GM23248 (cell line): ENCODE data around the gene NR2C2. TPM values are rescaled to one million over a fixed set of nuclear protein-coding genes. Genes with fewer than 3 reads are reported as not detected.

Experiments used
- DNase-seq: peaks from one replicate; pipeline ENCODE4 v3.0.0-alpha.2; 2015
- H2AFZ ChIP-seq: fragments of 200-600 bp; sonication (generic); 2 replicates; pipeline ENCODE4 v1.6.1; 2016; ENCODE audit warnings: antibody characterized with exemption
- H3F3A ChIP-seq: fragments of 200-600 bp; sonication (generic); 2 replicates; pipeline ENCODE4 v1.6.1; 2016; ENCODE audit warnings: mild to moderate bottlenecking, antibody characterized with exemption, mixed run types; ENCODE audit not compliant: insufficient read depth
- H3K27ac ChIP-seq: fragments of 200-600 bp; sonication (generic); 2 replicates; pipeline ENCODE4 v1.5.1; 2016; ENCODE audit warnings: mild to moderate bottlenecking
- H3K27me3 ChIP-seq: fragments of 200-600 bp; sonication (generic); replicated peaks from 2 replicates; pipeline ENCODE4 v1.6.1; 2016; ENCODE audit warnings: mild to moderate bottlenecking; ENCODE audit not compliant: insufficient read depth
- H3K36me3 ChIP-seq: fragments of 200-600 bp; sonication (generic); 2 replicates; pipeline ENCODE4 v1.6.1; 2016; ENCODE audit warnings: low read depth, mild to moderate bottlenecking
- H3K4me1 ChIP-seq: fragments of 200-600 bp; sonication (generic); 2 replicates; pipeline ENCODE4 v1.6.1; 2016; ENCODE audit warnings: mild to moderate bottlenecking; ENCODE audit not compliant: insufficient read depth
- H3K4me2 ChIP-seq: fragments of 200-600 bp; sonication (generic); one replicate; pipeline ENCODE4 v1.6.1; 2016; ENCODE audit warnings: mild to moderate bottlenecking; ENCODE audit not compliant: unreplicated experiment
- H3K4me3 ChIP-seq: fragments of 200-600 bp; sonication (generic); 2 replicates; pipeline ENCODE4 v1.5.1; 2016; ENCODE audit warnings: mild to moderate bottlenecking
- H3K79me2 ChIP-seq: fragments of 200-600 bp; sonication (generic); 2 replicates; pipeline ENCODE4 v1.6.1; 2016; ENCODE audit warnings: mild to moderate bottlenecking; ENCODE audit not compliant: insufficient read depth
- H3K9ac ChIP-seq: fragments of 200-600 bp; sonication (generic); 2 replicates; pipeline ENCODE4 v1.6.1; 2016; ENCODE audit warnings: mild to moderate bottlenecking
- H3K9me2 ChIP-seq: fragments of 200-600 bp; sonication (generic); 2 replicates; pipeline ENCODE4 v1.6.1; 2016; ENCODE audit warnings: mixed run types, mild to moderate bottlenecking, moderate library complexity; ENCODE audit not compliant: insufficient read depth
- H3K9me3 ChIP-seq: fragments of 200-600 bp; sonication (generic); one replicate; pipeline ENCODE4 v1.6.1; 2017; ENCODE audit warnings: low read depth
- H4K20me1 ChIP-seq: fragments of 200-600 bp; sonication (generic); 2 replicates; pipeline ENCODE4 v1.6.0; 2016; ENCODE audit not compliant: insufficient read depth
- EZH2 ChIP-seq: fragments of 200-600 bp; sonication (generic); IDR thresholded peaks from 2 replicates; pipeline ENCODE4 v1.6.1; 2018; ENCODE audit warnings: antibody characterized with exemption, mild to moderate bottlenecking; ENCODE audit not compliant: insufficient read depth, poor library complexity, severe bottlenecking
- EZH2phosphoT487 ChIP-seq: fragments of 200-600 bp; sonication (generic); IDR thresholded peaks from 2 replicates; pipeline ENCODE4 v1.6.1; 2018; ENCODE audit warnings: antibody characterized with exemption, moderate library complexity, mild to moderate bottlenecking, low read depth; ENCODE audit not compliant: insufficient read depth
- WGBS, 2 experiments: methylation state at CpG; one replicate each; pipeline ENCODE4 v1.1.6; 2015 to 2017; ENCODE audit warnings: low lambda C conversion rate in 2 of 2, low coverage in 1 of 2; ENCODE audit errors: missing lambda C conversion rate in 2 of 2; 5-methylcytosine and 5-hydroxymethylcytosine counted together
- in situ Hi-C: fragments of 300-500 bp; cut with MboI; formaldehyde crosslinking; loops from 2 replicates; pipeline ENCODE4 v1.15.0; 2020
- polyA plus RNA-seq: library from polyadenylated mRNA; unstranded; fragments of >200 nt; fragmentation: Nextera tagmentation; extraction: Ambion mirVana; gene quantifications from 2 replicates; pipeline ENCODE4 v1.2.1, GENCODE V29; 2016
- total RNA-seq: library from RNA; depleted of rRNA; stranded (reverse); fragments of >200 nt; shearing (Covaris generic); gene quantifications from 2 replicates; pipeline ENCODE4 v1.2.3, GENCODE V29; 2014

The NR2C2 gene
- total and polyA plus RNA-seq, 2 experiments from 2014 or later: 9.6 to 27.5 TPM

DNA sequence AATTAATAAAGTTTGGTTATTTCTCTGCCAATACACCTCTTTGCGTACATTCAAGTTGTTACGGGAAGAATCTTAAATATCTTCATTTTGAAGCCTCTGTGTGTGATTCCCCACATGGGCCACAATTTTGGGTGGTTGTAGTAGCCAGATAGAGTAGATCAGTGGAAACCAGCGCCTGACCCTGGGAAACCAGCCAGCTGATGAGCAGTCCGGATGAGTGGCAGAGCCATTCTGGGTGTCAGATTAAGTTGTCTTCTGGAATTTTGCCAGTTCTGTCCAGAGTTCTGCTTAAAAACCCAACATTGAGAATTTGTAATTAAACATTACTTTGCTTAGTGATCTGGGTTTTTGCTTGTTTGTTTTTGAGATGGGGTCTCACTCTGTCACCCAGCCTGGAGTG, 68.1 kb downstream of the NR2C2 start:
- Histone ChIP-seq H3K79me2 (peaks cover 3% of the 10 kb centered on the region; the same call in 1 of the 2 replicates), H3K27me3 (no peaks in the 10 kb centered on the region), H3K4me3 (no peak overlapping the region), H3K4me1 (no peaks in the 10 kb centered on the region), H3F3A (no peaks in the 10 kb centered on the region), H3K4me2 (no peak overlapping the region), H3K36me3 (peaks cover 39% of the 10 kb centered on the region), H4K20me1 (no peaks in the 10 kb centered on the region), H2AFZ (no peak overlapping the region), H3K9me3 (no peaks in the 10 kb centered on the region), H3K27ac (no peak overlapping the region), H3K9ac (no peak overlapping the region), H3K9me2 (no peaks in the 10 kb centered on the region)
- TF ChIP-seq EZH2 (no peak), EZH2phosphoT487 (no peak)
- DNase-seq: peak; percentile 7
- WGBS, 2 experiments: 80% methylated on average over 4 of the region's 4 CpGs
- in situ Hi-C loops: no loop called here

DNA sequence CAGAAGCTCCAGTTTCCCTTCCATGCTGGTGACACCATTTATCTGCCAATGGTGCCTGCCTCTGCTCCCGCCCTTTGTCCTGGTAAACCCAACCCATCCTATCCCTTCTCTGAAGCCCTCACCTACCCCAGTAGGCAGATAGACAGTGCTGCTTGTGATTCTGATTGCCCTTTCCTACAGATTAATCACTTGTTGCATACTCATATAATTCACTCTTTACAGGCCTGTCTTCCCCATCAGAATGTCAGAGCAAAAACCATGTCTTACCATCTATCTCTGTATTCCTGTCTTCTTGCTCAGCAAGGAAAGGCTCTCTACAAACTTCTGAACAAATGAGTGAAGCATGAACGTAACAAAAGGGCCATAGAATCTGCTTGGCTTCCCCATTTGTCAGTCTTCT, 69.8 kb downstream of the NR2C2 start:
- H3K4me1 ChIP-seq: no peaks in the 10 kb centered on the region
- H3K4me2 ChIP-seq: no peak overlapping the region
- H3F3A ChIP-seq: no peaks in the 10 kb centered on the region
- in situ Hi-C loops: no loop called here
- H3K9me3 ChIP-seq: no peaks in the 10 kb centered on the region
- H3K4me3 ChIP-seq: no peak overlapping the region
- no peaks in the 10 kb centered on the region for H3K27me3 ChIP-seq
- H3K36me3 ChIP-seq: peaks cover 56% of the 10 kb centered on the region
- H3K27ac ChIP-seq: no peak overlapping the region
- TF ChIP-seq EZH2phosphoT487 (no peak), EZH2 (no peak)
- no peak overlapping the region for H3K9ac ChIP-seq
- no peaks in the 10 kb centered on the region for H3K79me2 ChIP-seq
- no peak overlapping the region for H2AFZ ChIP-seq
- no peaks in the 10 kb centered on the region for H3K9me2 ChIP-seq
- WGBS, 2 experiments: 75 to 89% methylated on average over 2 of the region's 2 CpGs
- no peak for DNase-seq
- H4K20me1 ChIP-seq: no peaks in the 10 kb centered on the region

DNA sequence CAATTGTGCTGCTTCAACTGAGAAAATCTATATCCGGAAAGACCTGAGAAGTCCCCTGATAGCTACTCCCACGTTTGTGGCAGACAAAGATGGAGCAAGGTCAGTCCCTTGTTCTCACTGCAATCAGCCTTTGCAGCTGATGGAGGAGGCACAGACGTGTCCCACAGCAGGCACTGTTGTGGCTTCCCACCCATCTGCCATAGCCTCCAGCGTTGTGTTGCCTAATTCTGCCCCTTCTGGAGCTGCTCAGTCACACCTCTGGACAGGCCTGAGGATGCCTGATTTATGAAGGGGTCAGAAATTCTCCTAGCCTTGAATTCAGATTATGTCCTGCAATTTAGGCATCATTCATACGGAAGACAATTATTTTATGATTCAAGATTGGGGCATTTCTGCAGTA, 75.9 kb downstream of the NR2C2 start:
- Histone ChIP-seq H3K79me2 (no peaks in the 10 kb centered on the region), H3K27ac (no peak overlapping the region), H3K9me3 (no peaks in the 10 kb centered on the region), H3K4me3 (no peak overlapping the region), H3K36me3 (peaks cover 57% of the 10 kb centered on the region), H4K20me1 (no peaks in the 10 kb centered on the region), H3K4me2 (no peak overlapping the region), H2AFZ (no peak overlapping the region), H3K9me2 (no peaks in the 10 kb centered on the region), H3F3A (no peaks in the 10 kb centered on the region), H3K9ac (no peak overlapping the region), H3K27me3 (no peaks in the 10 kb centered on the region), H3K4me1 (no peaks in the 10 kb centered on the region)
- DNase-seq: no peak
- TF ChIP-seq EZH2phosphoT487 (no peak), EZH2 (no peak)
- in situ Hi-C loops: no loop called here
- WGBS, 2 experiments: 49 to 52% methylated on average over 5 of the region's 5 CpGs

DNA sequence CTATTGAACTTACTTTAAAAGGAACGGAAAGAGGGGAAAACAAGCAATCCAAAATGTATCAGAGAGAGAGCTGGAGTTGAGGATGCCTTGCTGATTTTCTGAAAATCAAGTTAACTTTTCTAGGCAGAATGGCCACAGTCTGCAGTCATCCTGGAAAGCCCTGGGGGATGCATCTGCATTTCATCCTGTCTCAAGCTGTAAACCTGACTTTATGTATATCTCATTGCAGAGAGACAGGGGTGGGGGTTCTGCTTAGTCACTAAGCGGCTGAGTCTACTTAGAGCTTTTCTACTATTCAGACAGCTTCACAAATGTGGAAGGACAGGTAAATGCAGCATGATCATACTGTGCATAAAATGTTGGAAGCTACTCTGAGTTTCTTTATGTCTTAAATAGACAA, 76.3 kb downstream of the NR2C2 start:
- Histone ChIP-seq H3K79me2 (no peaks in the 10 kb centered on the region), H3K36me3 (peaks cover 55% of the 10 kb centered on the region), H3K4me2 (no peak overlapping the region), H3K27ac (no peak overlapping the region), H3K9ac (no peak overlapping the region), H3F3A (no peaks in the 10 kb centered on the region), H3K27me3 (no peaks in the 10 kb centered on the region), H4K20me1 (no peaks in the 10 kb centered on the region), H3K4me3 (no peak overlapping the region), H2AFZ (no peak overlapping the region), H3K9me2 (no peaks in the 10 kb centered on the region), H3K9me3 (no peaks in the 10 kb centered on the region), H3K4me1 (no peaks in the 10 kb centered on the region)
- TF ChIP-seq EZH2phosphoT487 (no peak), EZH2 (no peak)
- DNase-seq: no peak
- 96 to 97% methylated on average over 2 of the region's 2 CpGs for WGBS, 2 experiments
- in situ Hi-C loops: no loop called here

DNA sequence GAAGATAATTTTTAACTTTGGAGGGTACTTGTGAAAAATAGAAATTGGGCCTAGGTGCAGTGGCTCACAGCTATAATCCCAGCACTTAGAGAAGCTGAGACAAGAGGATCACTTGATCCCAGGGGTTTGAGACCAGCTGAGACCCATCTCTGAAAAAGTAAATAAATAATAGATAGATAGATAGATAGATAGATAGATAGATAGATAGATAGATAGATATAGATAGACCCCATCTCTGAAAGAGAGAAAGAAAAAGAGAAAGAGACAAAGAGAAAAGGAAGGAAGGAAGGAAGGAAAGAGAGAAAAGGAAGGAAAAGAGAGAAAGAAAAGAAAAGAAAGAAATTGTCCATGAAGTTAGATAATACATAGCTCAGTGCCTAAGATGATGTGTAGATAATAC, 82.2 kb downstream of the NR2C2 start:
- Histone ChIP-seq H3K79me2 (no peaks in the 10 kb centered on the region), H4K20me1 (no peaks in the 10 kb centered on the region), H3K4me1 (no peaks in the 10 kb centered on the region), H3K9me3 (no peaks in the 10 kb centered on the region), H3K9me2 (no peaks in the 10 kb centered on the region), H3K36me3 (peaks cover 32% of the 10 kb centered on the region; the same call in 1 of the 2 replicates), H3K4me3 (no peak overlapping the region), H3K27ac (no peak overlapping the region), H3F3A (no peaks in the 10 kb centered on the region), H2AFZ (no peak overlapping the region), H3K27me3 (no peaks in the 10 kb centered on the region), H3K9ac (no peak overlapping the region), H3K4me2 (no peak overlapping the region)
- no peak for DNase-seq
- TF ChIP-seq EZH2phosphoT487: no peak
- TF ChIP-seq EZH2: no peak
- in situ Hi-C loops: no loop called here
